Esophagus squamous epithelium (tissue), 4 donors: ENCODE results near the gene CTBP1.

Experiments used
- CTCF ChIP-seq, 6 experiments: fragments of 450-650 bp in 4 of 6; fragments of 200-600 bp in 2 of 6; sonication (generic) in 2 of 6; IDR thresholded peaks; one replicate each; pipeline ENCODE4 v1.5.1; 2016 to 2019; ENCODE audit warnings: antibody characterized with exemption in 6 of 6, mild to moderate bottlenecking in 4 of 6, moderate library complexity in 4 of 6
- POLR2A ChIP-seq, 4 donors: fragments of 450-650 bp; IDR thresholded peaks; one replicate each; pipeline ENCODE4 v1.6.1; 2017; ENCODE audit warnings: antibody characterized with exemption in 4 of 4, mild to moderate bottlenecking in 4 of 4, moderate library complexity in 3 of 4

GRCh38 chr4:1252928-1253492 is 4.1 kb upstream of the CTBP1 start:
- TF ChIP-seq CTCF (IDR thresholded peaks at IDR 0.05) (no peak), POLR2A (IDR thresholded peaks at IDR 0.05) (no peak)
